ENCODE data around the gene SH3RF3.

SH3RF3 gene

GRCh38 chr2:109295781-109296117 lies 166.7 kb downstream of the SH3RF3 start:
- Mint-ChIP-seq H3K4me1 (no peaks in the 10 kb centered on the region), H3K9me3 (no peaks in the 10 kb centered on the region), H3K36me3 (ENCODE audit: insufficient read depth) (no peaks in the 10 kb centered on the region), H3K4me3 (no peak overlapping the region), H3K27me3 (peaks cover 39% of the 10 kb centered on the region), H3K27ac (ENCODE audit: low read depth) (no peak overlapping the region)
- DNase-seq (ENCODE audit: low spot score in 2 of 2): no peak
- ATAC-seq (replicated peaks; ENCODE audit: extremely low read depth, poor library complexity, severe bottlenecking): no peak

- DNase-seq (ENCODE audit: low spot score in 2 of 2) (no peak), ATAC-seq (replicated peaks; ENCODE audit: extremely low read depth, poor library complexity, severe bottlenecking) (no peak)
- Mint-ChIP-seq H3K27ac (ENCODE audit: low read depth) (no peak overlapping the region), H3K36me3 (ENCODE audit: insufficient read depth) (no peaks in the 10 kb centered on the region), H3K9me3 (no peaks in the 10 kb centered on the region), H3K4me1 (no peaks in the 10 kb centered on the region), H3K4me3 (no peak overlapping the region), H3K27me3 (peaks cover 36% of the 10 kb centered on the region)
Observed at GRCh38 chr2:109297566-109298490, 168.8 kb downstream of the SH3RF3 start.

- Mint-ChIP-seq H3K4me1 (no peaks in the 10 kb centered on the region), H3K27me3 (peaks cover 28% of the 10 kb centered on the region), H3K36me3 (ENCODE audit: insufficient read depth) (no peaks in the 10 kb centered on the region), H3K4me3 (no peak overlapping the region), H3K27ac (ENCODE audit: low read depth) (no peak overlapping the region), H3K9me3 (no peaks in the 10 kb centered on the region)
- no peak for ATAC-seq (replicated peaks; ENCODE audit: extremely low read depth, poor library complexity, severe bottlenecking)
- DNase-seq (ENCODE audit: low spot score in 2 of 2): no peak
Observed at GRCh38 chr2:109298851-109299250, 169.8 kb downstream of the SH3RF3 start.

- ATAC-seq (replicated peaks; ENCODE audit: extremely low read depth, poor library complexity, severe bottlenecking) (no peak), DNase-seq (ENCODE audit: low spot score in 2 of 2) (no peak)
- H3K4me1 Mint-ChIP-seq: no peaks in the 10 kb centered on the region
- H3K4me3 Mint-ChIP-seq: no peak overlapping the region
- H3K36me3 Mint-ChIP-seq (ENCODE audit: insufficient read depth): no peaks in the 10 kb centered on the region
- H3K27me3 Mint-ChIP-seq: peaks cover 22% of the 10 kb centered on the region
- H3K27ac Mint-ChIP-seq (ENCODE audit: low read depth): no peak overlapping the region
- no peaks in the 10 kb centered on the region for H3K9me3 Mint-ChIP-seq
Observed at GRCh38 chr2:109299536-109299935, 170.5 kb downstream of the SH3RF3 start.

GRCh38 chr2:109300582-109300981 lies 171.6 kb downstream of the SH3RF3 start:
- ATAC-seq (replicated peaks; ENCODE audit: extremely low read depth, poor library complexity, severe bottlenecking): no peak
- Mint-ChIP-seq H3K36me3 (ENCODE audit: insufficient read depth) (no peaks in the 10 kb centered on the region), H3K27me3 (peaks cover 31% of the 10 kb centered on the region), H3K4me3 (no peak overlapping the region), H3K4me1 (no peaks in the 10 kb centered on the region), H3K27ac (ENCODE audit: low read depth) (no peak overlapping the region), H3K9me3 (no peaks in the 10 kb centered on the region)
- no peak for DNase-seq (ENCODE audit: low spot score in 2 of 2)

- H3K4me1 Mint-ChIP-seq: no peaks in the 10 kb centered on the region
- ATAC-seq (replicated peaks; ENCODE audit: extremely low read depth, poor library complexity, severe bottlenecking) (no peak), DNase-seq (ENCODE audit: low spot score in 2 of 2) (no peak)
- no peaks in the 10 kb centered on the region for H3K36me3 Mint-ChIP-seq (ENCODE audit: insufficient read depth)
- H3K9me3 Mint-ChIP-seq: no peaks in the 10 kb centered on the region
- H3K27ac Mint-ChIP-seq (ENCODE audit: low read depth): no peak overlapping the region
- H3K27me3 Mint-ChIP-seq: peaks cover 41% of the 10 kb centered on the region
- H3K4me3 Mint-ChIP-seq: no peak overlapping the region
Observed at GRCh38 chr2:109301746-109302145, 172.7 kb downstream of the SH3RF3 start.

- Mint-ChIP-seq H3K27me3 (peaks cover 42% of the 10 kb centered on the region), H3K9me3 (no peaks in the 10 kb centered on the region)
- ATAC-seq (replicated peaks; ENCODE audit: extremely low read depth, poor library complexity, severe bottlenecking): no peak
Observed at GRCh38 chr2:109302319-109302718, 173.3 kb downstream of the SH3RF3 start.

GRCh38 chr2:109304242-109304641 lies 175.2 kb downstream of the SH3RF3 start:
- no peaks in the 10 kb centered on the region for H3K36me3 Mint-ChIP-seq (ENCODE audit: insufficient read depth)
- ATAC-seq (replicated peaks; ENCODE audit: extremely low read depth, poor library complexity, severe bottlenecking) (no peak), DNase-seq (ENCODE audit: low spot score in 2 of 2) (no peak)
- no peak overlapping the region for H3K4me3 Mint-ChIP-seq
- no peaks in the 10 kb centered on the region for H3K4me1 Mint-ChIP-seq
- no peaks in the 10 kb centered on the region for H3K9me3 Mint-ChIP-seq
- no peak overlapping the region for H3K27ac Mint-ChIP-seq (ENCODE audit: low read depth)
- peaks cover 25% of the 10 kb centered on the region for H3K27me3 Mint-ChIP-seq

More at GRCh38 chr2:109302319-109302718, 173.3 kb downstream of the SH3RF3 start:
- H3K36me3 Mint-ChIP-seq (ENCODE audit: insufficient read depth): no peaks in the 10 kb centered on the region
- H3K4me3 Mint-ChIP-seq: no peak overlapping the region
- H3K4me1 Mint-ChIP-seq: no peaks in the 10 kb centered on the region
- H3K27ac Mint-ChIP-seq (ENCODE audit: low read depth): no peak overlapping the region
- no peak for DNase-seq (ENCODE audit: low spot score in 2 of 2)

- no peak overlapping the region for H3K27ac Mint-ChIP-seq (ENCODE audit: low read depth)
- H3K4me1 Mint-ChIP-seq: no peaks in the 10 kb centered on the region
- peaks cover 20% of the 10 kb centered on the region for H3K27me3 Mint-ChIP-seq
- no peak overlapping the region for H3K4me3 Mint-ChIP-seq
- ATAC-seq (replicated peaks; ENCODE audit: extremely low read depth, poor library complexity, severe bottlenecking) (no peak), DNase-seq (ENCODE audit: low spot score in 2 of 2) (no peak)
- no peaks in the 10 kb centered on the region for H3K9me3 Mint-ChIP-seq
- H3K36me3 Mint-ChIP-seq (ENCODE audit: insufficient read depth): no peaks in the 10 kb centered on the region
Observed at GRCh38 chr2:109304731-109305470, 175.9 kb downstream of the SH3RF3 start.

GRCh38 chr2:109305490-109306167 lies 176.6 kb downstream of the SH3RF3 start:
- H3K4me1 Mint-ChIP-seq: no peaks in the 10 kb centered on the region
- no peak for DNase-seq (ENCODE audit: low spot score in 2 of 2)
- H3K4me3 Mint-ChIP-seq: no peak overlapping the region
- H3K9me3 Mint-ChIP-seq: no peaks in the 10 kb centered on the region
- ATAC-seq (replicated peaks; ENCODE audit: extremely low read depth, poor library complexity, severe bottlenecking): no peak
- H3K36me3 Mint-ChIP-seq (ENCODE audit: insufficient read depth): no peaks in the 10 kb centered on the region
- peaks cover 20% of the 10 kb centered on the region for H3K27me3 Mint-ChIP-seq
- H3K27ac Mint-ChIP-seq (ENCODE audit: low read depth): no peak overlapping the region

GRCh38 chr2:109306190-109306589 lies 177.2 kb downstream of the SH3RF3 start:
- no peak for ATAC-seq (replicated peaks; ENCODE audit: extremely low read depth, poor library complexity, severe bottlenecking)
- Mint-ChIP-seq H3K4me1 (no peaks in the 10 kb centered on the region), H3K4me3 (no peak overlapping the region), H3K27ac (ENCODE audit: low read depth) (no peak overlapping the region), H3K27me3 (peaks cover 20% of the 10 kb centered on the region), H3K9me3 (no peaks in the 10 kb centered on the region), H3K36me3 (ENCODE audit: insufficient read depth) (no peaks in the 10 kb centered on the region)
- no peak for DNase-seq (ENCODE audit: low spot score in 2 of 2)

GRCh38 chr2:109311771-109312170 lies 182.8 kb downstream of the SH3RF3 start:
- no peaks in the 10 kb centered on the region for H3K4me1 Mint-ChIP-seq
- no peak for DNase-seq (ENCODE audit: low spot score in 2 of 2)
- peaks cover 44% of the 10 kb centered on the region for H3K27me3 Mint-ChIP-seq
- H3K27ac Mint-ChIP-seq (ENCODE audit: low read depth): no peak overlapping the region
- no peak for ATAC-seq (replicated peaks; ENCODE audit: extremely low read depth, poor library complexity, severe bottlenecking)
- no peaks in the 10 kb centered on the region for H3K9me3 Mint-ChIP-seq
- no peak overlapping the region for H3K4me3 Mint-ChIP-seq
- no peaks in the 10 kb centered on the region for H3K36me3 Mint-ChIP-seq (ENCODE audit: insufficient read depth)
